Measurements from ENCODE around the gene SPOCK2. TPM values are rescaled to one million over a fixed set of nuclear protein-coding genes. Genes with fewer than 3 reads are reported as not detected.

Gene SPOCK2
- total and polyA plus RNA-seq, 10 of the 15 experiments (the other 5 are each of a cell fraction or from before 2014, with no cell fraction given), result 0.02 to 1.5 (median 0.58) TPM

DNA sequence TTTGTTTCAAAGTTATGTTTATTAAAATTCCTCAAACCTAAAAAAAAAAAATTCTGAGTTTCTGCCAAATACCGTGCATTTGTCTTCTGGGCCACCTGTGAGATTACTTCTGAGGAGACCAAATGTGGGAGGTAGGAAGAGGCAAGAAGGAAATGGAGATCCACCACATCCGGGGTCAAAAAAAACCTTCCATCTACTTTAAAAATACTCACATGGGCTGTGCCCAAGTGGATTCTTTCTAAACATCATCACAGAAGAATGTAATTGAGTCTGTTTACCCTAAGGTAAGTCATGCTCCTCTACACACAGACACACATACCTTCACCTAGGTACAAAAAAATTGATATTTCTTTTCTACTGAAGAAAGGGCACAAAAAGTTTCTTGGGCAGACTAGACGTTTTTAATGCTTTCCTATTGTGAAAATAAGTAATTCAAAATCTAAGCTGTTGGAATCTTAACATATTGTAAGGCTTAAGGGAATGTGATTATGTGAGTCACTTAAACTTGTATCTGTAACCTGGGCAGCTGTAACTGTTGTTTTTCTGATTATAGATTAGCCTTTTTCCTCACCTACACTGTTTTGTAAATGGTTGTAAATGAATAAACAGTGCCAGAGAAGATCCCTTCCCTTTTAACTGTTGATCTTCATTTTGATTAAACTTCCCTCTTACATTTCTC, 19.1 kb upstream of the SPOCK2 start:
- H3K4me1 ChIP-seq (ENCODE audit: control insufficient read depth, insufficient read depth, low read length), result peaks cover 5% of the 10 kb centered on the region; the same call in 1 of the 2 replicates
- H3K9ac ChIP-seq (ENCODE audit: control insufficient read depth, insufficient read depth, low read length), result no peak overlapping the region
- SMC1A ChIA-PET (ENCODE audit: uncharacterized antibody, unreplicated experiment), result interaction anchor here (0.6 to 2.3 kb wide), 7 partner anchors 14 to 122 kb away, joined by 3 to 9 read pairs (median 4); no protein-coding TSS in a partner anchor
- DNase-seq (ENCODE audit: low read depth, low spot score) (no peak), FAIRE-seq (no peak), ATAC-seq (no peak)
- no peak overlapping the region for H3K4me2 ChIP-seq (ENCODE audit: control insufficient read depth, insufficient read depth)
- peak overlapping the region; percentile 13; the same call in 1 of the 2 replicates for H3K27ac ChIP-seq (ENCODE audit: control insufficient read depth, insufficient read depth)
- no TSS peak for BruUV-seq (replicated peaks)
- H3K4me3 ChIP-seq, result no peak overlapping the region
- H4K20me1 ChIP-seq (ENCODE audit: control insufficient read depth, insufficient read depth), result no peaks in the 10 kb centered on the region
- 3% methylated on average over 3 of the region's 3 CpGs for WGBS (ENCODE audit: insufficient coverage, insufficient replicate concordance, low lambda C conversion rate, missing lambda C conversion rate)
- CTCF ChIA-PET, result interaction anchor here (0.7 to 1.9 kb wide), 5 partner anchors 9 to 211 kb away, joined by 4 to 8 read pairs (median 4); no protein-coding TSS in a partner anchor
- intact Hi-C loops (cut with micrococcal nuclease; ENCODE audit: unreplicated experiment) (no loop called here), in situ Hi-C loops (cut with MboI) (no loop called here)
- H3K36me3 ChIP-seq (ENCODE audit: control insufficient read depth in 2 of 2, insufficient read depth in 2 of 2, low read length in 1 of 2), result peaks cover 0 to 11% of the 10 kb centered on the region in 2 experiments; a peak in 2 of 4 replicates
- H3K79me2 ChIP-seq (ENCODE audit: control insufficient read depth, insufficient read depth, low read length), result no peaks in the 10 kb centered on the region
- no peaks in the 10 kb centered on the region for H3K27me3 ChIP-seq (replicated peaks in 1 of 2; ENCODE audit: control insufficient read depth in 2 of 2, insufficient read depth in 2 of 2, low read length in 1 of 2)
- H3K9me3 ChIP-seq (replicated peaks; ENCODE audit: control insufficient read depth, insufficient read depth, low read length), result no peaks in the 10 kb centered on the region
- POLR2A ChIA-PET, result no interaction called here
- RAD21 ChIA-PET (ENCODE audit: unreplicated experiment), result interaction anchor here (0.7 to 1.2 kb wide), 2 partner anchors 59 to 79 kb away, joined by 3 read pairs; no protein-coding TSS in a partner anchor
- no peak overlapping the region; the same call in 1 of the 2 replicates for H2AFZ ChIP-seq (ENCODE audit: control insufficient read depth, low read depth, low read length)
- TF ChIP-seq LARP7 (IDR thresholded peaks at IDR 0.05) (no peak), GABPA (IDR thresholded peaks at IDR 0.05; ENCODE audit: low read depth) (peak; percentile 49; the same call in 1 of the 2 replicates), EGR1 (IDR thresholded peaks at IDR 0.05; ENCODE audit: borderline replicate concordance in 1 of 2, low read depth in 2 of 2, low read length in 2 of 2) (no peak), TBL1XR1 (IDR thresholded peaks at IDR 0.05; ENCODE audit: low read depth, low read length) (no peak), ZNF622 (IDR thresholded peaks at IDR 0.05) (no peak), MEF2B (IDR thresholded peaks at IDR 0.05; ENCODE audit: partially characterized antibody, poor library complexity, severe bottlenecking) (no peak), RUNX3 (IDR thresholded peaks at IDR 0.05; ENCODE audit: low read length) (peak; percentile 42; the same call in 1 of the 2 replicates), IKZF1 (conservative IDR thresholded peaks at IDR 0.05) (no peak)
- TF ChIP-seq, protein P1, sequence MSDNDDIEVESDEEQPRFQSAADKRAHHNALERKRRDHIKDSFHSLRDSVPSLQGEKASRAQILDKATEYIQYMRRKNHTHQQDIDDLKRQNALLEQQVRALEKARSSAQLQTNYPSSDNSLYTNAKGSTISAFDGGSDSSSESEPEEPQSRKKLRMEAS (IDR thresholded peaks at IDR 0.05; ENCODE audit: low read depth, low read length), result no peak
- TF ChIP-seq, protein P2, sequence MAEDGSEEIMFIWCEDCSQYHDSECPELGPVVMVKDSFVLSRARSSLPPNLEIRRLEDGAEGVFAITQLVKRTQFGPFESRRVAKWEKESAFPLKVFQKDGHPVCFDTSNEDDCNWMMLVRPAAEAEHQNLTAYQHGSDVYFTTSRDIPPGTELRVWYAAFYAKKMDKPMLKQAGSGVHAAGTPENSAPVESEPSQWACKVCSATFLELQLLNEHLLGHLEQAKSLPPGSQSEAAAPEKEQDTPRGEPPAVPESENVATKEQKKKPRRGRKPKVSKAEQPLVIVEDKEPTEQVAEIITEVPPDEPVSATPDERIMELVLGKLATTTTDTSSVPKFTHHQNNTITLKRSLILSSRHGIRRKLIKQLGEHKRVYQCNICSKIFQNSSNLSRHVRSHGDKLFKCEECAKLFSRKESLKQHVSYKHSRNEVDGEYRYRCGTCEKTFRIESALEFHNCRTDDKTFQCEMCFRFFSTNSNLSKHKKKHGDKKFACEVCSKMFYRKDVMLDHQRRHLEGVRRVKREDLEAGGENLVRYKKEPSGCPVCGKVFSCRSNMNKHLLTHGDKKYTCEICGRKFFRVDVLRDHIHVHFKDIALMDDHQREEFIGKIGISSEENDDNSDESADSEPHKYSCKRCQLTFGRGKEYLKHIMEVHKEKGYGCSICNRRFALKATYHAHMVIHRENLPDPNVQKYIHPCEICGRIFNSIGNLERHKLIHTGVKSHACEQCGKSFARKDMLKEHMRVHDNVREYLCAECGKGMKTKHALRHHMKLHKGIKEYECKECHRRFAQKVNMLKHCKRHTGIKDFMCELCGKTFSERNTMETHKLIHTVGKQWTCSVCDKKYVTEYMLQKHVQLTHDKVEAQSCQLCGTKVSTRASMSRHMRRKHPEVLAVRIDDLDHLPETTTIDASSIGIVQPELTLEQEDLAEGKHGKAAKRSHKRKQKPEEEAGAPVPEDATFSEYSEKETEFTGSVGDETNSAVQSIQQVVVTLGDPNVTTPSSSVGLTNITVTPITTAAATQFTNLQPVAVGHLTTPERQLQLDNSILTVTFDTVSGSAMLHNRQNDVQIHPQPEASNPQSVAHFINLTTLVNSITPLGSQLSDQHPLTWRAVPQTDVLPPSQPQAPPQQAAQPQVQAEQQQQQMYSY (CRISPR knock-in tag; IDR thresholded peaks at IDR 0.05), result no peak
- TF ChIP-seq, protein P3, sequence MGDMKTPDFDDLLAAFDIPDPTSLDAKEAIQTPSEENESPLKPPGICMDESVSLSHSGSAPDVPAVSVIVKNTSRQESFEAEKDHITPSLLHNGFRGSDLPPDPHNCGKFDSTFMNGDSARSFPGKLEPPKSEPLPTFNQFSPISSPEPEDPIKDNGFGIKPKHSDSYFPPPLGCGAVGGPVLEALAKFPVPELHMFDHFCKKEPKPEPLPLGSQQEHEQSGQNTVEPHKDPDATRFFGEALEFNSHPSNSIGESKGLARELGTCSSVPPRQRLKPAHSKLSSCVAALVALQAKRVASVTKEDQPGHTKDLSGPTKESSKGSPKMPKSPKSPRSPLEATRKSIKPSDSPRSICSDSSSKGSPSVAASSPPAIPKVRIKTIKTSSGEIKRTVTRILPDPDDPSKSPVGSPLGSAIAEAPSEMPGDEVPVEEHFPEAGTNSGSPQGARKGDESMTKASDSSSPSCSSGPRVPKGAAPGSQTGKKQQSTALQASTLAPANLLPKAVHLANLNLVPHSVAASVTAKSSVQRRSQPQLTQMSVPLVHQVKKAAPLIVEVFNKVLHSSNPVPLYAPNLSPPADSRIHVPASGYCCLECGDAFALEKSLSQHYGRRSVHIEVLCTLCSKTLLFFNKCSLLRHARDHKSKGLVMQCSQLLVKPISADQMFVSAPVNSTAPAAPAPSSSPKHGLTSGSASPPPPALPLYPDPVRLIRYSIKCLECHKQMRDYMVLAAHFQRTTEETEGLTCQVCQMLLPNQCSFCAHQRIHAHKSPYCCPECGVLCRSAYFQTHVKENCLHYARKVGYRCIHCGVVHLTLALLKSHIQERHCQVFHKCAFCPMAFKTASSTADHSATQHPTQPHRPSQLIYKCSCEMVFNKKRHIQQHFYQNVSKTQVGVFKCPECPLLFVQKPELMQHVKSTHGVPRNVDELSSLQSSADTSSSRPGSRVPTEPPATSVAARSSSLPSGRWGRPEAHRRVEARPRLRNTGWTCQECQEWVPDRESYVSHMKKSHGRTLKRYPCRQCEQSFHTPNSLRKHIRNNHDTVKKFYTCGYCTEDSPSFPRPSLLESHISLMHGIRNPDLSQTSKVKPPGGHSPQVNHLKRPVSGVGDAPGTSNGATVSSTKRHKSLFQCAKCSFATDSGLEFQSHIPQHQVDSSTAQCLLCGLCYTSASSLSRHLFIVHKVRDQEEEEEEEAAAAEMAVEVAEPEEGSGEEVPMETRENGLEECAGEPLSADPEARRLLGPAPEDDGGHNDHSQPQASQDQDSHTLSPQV (IDR thresholded peaks at IDR 0.05), result no peak
- TF ChIP-seq, protein P4, sequence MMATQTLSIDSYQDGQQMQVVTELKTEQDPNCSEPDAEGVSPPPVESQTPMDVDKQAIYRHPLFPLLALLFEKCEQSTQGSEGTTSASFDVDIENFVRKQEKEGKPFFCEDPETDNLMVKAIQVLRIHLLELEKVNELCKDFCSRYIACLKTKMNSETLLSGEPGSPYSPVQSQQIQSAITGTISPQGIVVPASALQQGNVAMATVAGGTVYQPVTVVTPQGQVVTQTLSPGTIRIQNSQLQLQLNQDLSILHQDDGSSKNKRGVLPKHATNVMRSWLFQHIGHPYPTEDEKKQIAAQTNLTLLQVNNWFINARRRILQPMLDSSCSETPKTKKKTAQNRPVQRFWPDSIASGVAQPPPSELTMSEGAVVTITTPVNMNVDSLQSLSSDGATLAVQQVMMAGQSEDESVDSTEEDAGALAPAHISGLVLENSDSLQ (IDR thresholded peaks at IDR 0.05), result no peak

Measured in GM12878 (cell line).